Activated T-cell treated with anti-CD3 and anti-CD28 coated beads for 4 hours (primary cell): ENCODE data around the gene PRKN.

Source experiments
- DNase-seq: peaks from one replicate; pipeline ENCODE4 v3.0.0-alpha.2; 2020

Gene PRKN

DNA sequence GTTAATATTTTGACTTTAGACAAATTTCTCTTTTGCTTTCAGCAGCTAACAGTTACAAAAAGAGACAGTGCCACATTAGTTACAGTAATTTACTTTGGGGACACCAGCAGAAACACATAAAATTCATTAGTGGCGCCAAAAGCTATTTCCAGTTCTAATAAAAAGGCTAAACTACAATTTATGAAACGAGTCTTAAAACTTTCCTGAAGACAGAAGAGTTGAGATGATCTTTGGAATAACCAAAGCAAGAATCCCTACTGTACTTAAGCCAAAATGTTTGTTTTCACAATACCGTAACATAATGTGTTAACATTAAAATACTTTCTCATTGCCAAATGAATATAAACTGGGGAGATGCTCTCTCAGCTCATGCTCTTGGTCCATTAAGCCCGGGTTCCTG, 1103.5 kb downstream of the PRKN start:
- DNase-seq, result no peak

- no peak for DNase-seq
Measured at GRCh38 chr6:161622779-161623178, 1104.8 kb downstream of the PRKN start.

GRCh38 chr6:161618831-161619454, 1108.6 kb downstream of the PRKN start:
- no peak for DNase-seq

- no peak for DNase-seq
Measured at GRCh38 chr6:161613711-161614110, 1113.9 kb downstream of the PRKN start.

DNA sequence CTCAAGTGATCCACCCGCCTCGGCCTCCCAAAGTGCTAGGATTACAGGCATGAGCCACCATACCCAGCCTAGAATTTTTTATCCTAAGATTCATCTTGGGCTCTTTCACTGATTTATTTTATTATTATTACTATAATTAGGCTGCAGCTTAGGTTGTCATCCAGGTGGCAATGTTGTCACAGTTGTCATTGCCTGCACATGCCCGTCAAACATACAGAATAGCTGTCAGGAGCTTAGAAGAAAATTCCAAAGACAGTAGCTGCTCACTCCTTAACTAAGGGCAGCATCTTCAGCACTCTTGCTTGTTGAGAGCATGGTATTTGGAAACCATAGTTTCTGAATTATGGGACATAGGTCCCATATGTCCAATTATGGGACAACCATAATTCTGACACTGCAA, 1118.8 kb downstream of the PRKN start:
- DNase-seq, result no peak

DNA sequence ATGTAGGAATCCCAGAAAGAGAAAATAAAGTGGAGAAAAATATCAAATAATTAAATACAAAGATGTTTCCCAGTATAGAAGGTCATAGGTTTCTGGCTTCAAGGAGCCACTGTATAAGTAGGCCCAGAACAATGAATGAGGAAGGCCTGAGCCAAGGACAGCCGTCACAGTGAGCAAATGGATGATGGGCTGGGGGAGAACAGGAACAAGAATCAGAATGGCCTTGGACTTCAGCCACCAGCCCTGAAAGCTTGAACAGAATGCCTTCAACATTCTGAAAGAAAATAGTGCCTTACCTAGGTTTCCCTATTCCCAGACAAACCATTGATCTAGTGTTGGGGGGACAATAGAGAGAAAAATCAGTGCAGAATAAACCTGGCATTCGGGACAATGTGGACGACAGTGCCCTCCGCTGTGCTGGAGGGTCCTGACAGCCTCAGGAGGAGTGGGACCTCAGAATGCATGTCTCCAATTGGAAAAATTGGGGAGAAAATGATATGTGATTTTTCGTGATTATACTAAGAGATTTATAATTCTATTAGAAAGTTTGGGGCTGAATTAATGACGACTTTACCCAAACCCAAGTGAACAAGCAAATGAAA, 1119.8 kb downstream of the PRKN start:
- no peak for DNase-seq

- DNase-seq, result no peak
Measured at GRCh38 chr6:161602359-161602758, 1125.2 kb downstream of the PRKN start.

- no peak for DNase-seq
Measured at GRCh38 chr6:161598896-161599295, 1128.7 kb downstream of the PRKN start.

DNA sequence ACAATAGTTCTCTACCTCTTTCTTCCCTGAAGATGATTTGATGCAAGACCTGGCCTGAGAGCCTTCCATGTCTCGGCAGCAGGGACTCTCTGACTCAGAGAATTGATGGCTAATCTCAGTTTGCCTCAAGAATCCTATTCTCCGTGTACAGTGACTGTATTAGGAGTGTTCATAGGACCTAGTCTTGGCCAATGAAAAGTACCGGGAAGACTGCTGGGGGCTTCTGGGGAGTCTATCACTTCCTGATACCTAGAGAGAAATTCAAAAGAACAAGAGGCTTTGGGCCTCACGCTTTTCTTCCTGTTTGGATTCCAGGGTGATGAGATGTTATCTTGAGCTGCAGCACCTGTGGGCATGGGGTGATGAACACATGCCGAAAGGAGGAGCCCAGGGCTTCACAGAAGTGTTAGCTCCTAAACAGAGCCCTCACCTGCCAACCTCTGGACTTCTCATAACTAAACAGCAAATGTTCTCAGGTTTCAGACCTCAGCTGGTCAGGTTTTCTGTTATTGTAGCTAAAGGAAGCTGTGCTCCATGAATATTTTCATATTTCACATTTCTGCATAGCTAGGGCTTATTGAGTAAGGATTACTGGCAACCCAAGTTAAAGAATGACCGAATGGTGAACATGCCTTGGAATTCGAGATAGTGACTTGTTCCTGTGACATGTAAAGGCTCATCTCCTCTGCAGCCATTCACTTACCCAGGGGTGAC, 1130.6 kb downstream of the PRKN start:
- no peak for DNase-seq

DNA sequence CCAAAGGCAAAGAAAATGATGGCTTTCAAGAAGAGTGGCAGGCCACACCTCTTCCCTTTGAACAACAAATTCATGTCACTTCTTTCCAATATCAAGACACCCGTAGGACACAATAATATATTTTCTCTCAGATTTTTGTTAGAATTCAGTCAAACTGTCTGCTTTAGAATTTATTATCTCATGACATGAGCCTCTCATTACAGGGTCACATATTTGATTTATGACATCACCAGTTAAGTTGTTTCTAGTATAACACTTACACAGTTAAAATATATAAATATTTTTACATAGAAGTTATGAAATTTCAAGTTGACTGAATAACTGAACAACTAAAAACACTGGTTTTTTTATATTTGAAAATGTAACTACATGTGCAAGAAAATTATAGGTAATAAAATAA, 1133.2 kb downstream of the PRKN start:
- DNase-seq, result no peak

- no peak for DNase-seq
Measured at GRCh38 chr6:161590961-161591627, 1136.5 kb downstream of the PRKN start.

DNA sequence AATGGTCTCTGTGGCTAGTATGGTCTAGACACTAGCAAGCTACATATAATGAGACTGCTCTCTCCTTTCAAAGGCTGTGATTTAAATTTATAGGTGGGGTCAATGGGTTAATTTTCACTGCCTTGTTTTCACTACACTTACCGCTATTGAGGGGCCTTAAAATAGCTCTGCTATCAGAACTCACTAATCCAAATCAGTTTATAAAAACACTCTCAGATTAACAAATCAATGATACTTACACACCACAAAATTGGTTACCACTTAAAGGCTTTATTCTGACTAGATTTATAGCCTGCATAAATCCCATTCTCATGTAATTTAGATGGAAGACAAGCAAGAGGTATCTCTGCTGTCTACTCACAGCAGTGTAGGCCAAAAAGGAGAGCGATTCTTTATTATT, 1140.7 kb downstream of the PRKN start:
- no peak for DNase-seq

DNA sequence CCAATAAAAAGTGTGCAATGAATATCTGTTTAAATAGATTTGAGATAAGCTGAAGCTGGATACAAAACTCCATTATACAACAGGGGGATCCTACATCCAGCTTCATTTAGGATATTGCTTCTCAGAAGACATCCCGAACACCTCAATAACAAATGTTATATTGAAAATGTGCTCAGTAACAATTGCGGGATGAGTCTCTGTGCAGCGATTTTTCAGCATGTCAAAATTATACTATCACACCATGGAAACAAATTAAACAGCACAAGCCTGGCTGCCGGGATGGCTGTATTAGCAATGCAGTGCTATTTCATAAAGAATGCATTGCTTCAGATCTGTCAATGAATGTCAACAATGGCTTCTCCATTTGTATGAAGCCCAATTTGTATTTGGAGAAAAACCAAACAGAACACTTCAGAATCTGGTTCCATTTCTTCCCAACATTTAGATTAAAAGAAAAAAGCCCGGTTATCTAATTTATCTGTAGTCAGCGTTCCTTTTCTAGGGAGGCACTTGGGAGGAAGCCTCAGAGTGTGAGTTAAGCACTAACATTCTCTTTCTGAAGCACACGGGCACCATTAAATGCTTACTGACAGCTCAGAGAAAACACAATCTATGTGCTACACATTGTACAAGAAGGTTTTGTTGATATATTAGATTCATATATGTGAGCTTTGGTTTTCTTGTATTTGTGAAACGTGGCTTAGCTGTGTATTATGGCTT, 1142.8 kb downstream of the PRKN start:
- no peak for DNase-seq

DNA sequence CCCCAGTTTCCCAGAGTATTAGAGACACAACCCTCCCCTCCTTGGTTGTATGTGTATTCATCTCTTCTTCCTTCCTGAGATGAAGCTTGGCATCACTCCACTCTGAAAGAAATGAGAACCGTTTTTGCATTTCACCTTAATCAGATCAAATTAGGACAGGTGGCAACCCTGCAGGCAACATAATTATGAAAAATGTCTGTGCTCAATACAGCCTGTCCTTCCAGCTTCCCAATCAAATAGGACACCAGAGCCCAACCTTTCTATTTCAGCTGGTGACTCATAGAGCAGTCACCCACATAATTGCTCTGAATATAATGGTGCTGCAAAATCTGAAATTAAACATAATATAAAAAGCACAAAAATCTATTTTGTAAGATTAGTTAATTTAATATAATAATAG, 1143.5 kb downstream of the PRKN start:
- DNase-seq, result no peak

DNA sequence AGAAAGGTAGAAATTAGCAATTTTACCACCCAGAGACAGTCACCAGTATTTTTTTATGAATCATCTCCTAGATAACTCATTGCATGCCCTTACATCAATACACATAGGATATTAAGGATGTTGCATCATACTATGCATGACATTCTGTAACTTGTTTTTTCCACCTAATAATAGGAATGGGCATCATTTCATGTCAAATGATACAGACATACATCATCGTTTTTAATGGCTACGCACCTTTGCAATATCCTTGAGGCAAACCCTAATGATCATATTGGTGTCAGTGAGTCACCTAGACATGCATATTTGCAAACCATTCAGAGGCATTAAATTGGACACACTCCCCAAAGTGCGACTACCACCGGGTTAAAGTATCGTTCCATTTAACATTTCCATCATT, 1144.0 kb downstream of the PRKN start:
- no peak for DNase-seq

DNA sequence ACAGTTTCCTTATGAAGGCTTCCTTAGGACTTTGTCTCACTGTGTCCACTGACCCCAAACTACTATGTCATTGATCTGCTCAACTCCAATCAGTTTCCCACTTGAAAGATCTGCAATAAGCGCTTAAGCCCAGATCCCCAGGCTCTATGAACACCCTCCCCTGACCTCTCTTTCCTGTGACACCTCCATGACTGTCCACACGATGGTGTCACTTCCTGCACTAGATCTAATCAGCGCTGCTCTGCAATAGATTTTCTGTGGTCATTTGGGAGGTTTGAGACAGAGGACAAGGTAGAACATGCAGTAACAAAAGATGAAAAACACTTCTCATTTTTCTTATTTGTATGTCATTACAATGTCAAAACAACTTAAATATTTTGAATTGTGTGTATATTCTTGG, 1149.1 kb downstream of the PRKN start:
- no peak for DNase-seq

- no peak for DNase-seq
Measured at GRCh38 chr6:161575523-161576254, 1151.9 kb downstream of the PRKN start.

DNA sequence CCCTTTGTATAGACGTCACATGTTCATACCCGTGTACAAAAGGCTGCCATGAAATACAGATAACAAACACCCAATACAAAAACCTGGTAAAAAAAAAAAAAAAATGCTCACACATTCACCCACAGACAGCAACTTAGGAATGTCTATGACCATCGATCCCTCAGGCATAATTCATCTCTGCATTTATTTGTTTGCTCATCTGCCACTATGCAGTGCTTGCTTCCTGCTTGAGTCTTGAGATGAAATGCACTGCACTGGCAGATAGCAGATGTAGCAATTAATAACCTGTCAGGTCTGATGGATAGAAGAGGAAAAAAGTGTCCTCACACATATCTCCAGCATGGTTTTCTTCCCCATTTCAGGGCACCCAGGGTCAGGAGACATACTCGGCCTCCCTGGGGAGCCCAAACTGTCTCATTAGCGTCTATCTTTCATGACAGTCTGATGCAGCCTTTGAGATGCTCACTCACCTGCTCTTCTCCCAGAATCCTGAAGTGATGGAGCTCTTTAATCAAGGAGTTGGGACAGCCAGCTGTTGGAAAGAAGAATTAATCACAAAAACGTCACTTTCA, 1158.6 kb downstream of the PRKN start:
- no peak for DNase-seq

- DNase-seq, result no peak
Measured at GRCh38 chr6:161564952-161565351, 1162.6 kb downstream of the PRKN start.

DNA sequence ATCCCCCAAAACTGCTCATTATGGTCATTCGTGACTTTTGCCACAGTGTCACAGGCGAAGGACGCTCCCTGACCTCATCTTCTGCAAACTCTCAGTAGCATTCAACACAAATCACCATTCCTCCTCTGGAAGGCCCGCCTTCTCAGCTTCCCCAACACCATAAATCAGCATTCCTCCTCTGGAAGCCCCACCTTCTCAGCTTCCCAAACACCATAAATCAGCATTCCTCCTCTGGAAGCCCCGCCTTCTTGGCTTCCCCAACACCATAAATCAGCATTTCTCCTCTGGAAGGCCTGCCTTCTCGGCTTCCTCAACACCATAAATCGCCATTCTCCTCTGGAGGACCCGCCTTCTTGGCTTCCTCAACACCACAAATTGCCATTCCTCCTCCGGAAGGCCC, 1165.7 kb downstream of the PRKN start:
- DNase-seq, result no peak

- DNase-seq, result no peak
Measured at GRCh38 chr6:161557333-161558107, 1170.0 kb downstream of the PRKN start.
